GM10266 (cell line): Measurements from ENCODE around the gene LCMT1.
"Not testable (repeated sequence)": the region's sequence is repeated elsewhere in the genome, so short reads cannot be mapped to it uniquely, and the experiment has no call there.

Source experiments
- DNase-seq: peaks from one replicate; pipeline ENCODE4 v3.0.0; 2012; ENCODE audit errors: extremely low spot score
- TF ChIP-seq, protein P1 (sequence below): IDR thresholded peaks from 2 replicates; pipeline ENCODE4 v1.5.1; 2012; ENCODE audit warnings: mild to moderate bottlenecking, low read depth; ENCODE audit not compliant: control insufficient read depth, insufficient read depth; ENCODE audit errors: missing control alignments

The LCMT1 gene

DNA sequence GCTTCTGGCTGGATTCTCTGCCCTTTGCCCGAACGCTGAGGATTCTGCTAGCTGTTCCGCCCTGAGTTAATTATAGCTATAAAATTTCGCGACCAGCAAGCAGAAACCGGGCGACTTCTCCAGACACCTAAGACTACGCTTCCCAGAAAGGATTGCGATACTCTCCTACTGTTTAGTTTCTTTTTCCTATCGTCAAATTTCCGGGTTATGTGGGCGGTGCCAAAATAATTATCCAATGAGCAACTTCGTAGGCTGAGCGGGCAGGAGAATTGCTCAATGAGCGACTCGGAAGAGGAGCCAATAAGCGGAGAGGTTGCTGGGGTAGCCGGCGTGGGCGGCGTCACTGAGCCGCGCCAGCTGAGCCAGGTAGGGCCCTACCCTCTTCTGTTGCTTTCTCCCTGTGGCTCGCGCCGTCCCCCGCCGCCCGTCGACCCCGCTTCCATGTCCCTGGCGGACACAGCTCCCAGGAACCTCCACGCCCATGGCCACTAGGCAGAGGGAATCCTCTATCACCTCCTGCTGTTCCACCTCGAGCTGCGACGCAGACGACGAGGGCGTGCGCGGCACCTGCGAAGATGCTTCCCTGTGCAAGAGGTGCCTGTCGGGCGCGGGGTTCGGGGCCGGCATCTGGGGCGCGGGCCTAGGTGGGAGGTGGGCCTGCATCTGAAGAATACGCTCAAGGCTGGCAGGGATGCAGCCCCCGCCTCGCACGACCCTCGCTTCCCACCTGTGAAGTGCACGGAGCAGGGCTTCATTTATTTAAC is at the start of gene LCMT1:
TSS of gene LCMT1 (plus strand) at position 340 of the 764 bp plus-strand sequence. CDS start at position 482, 142 bp downstream.
- TF ChIP-seq, protein P1, sequence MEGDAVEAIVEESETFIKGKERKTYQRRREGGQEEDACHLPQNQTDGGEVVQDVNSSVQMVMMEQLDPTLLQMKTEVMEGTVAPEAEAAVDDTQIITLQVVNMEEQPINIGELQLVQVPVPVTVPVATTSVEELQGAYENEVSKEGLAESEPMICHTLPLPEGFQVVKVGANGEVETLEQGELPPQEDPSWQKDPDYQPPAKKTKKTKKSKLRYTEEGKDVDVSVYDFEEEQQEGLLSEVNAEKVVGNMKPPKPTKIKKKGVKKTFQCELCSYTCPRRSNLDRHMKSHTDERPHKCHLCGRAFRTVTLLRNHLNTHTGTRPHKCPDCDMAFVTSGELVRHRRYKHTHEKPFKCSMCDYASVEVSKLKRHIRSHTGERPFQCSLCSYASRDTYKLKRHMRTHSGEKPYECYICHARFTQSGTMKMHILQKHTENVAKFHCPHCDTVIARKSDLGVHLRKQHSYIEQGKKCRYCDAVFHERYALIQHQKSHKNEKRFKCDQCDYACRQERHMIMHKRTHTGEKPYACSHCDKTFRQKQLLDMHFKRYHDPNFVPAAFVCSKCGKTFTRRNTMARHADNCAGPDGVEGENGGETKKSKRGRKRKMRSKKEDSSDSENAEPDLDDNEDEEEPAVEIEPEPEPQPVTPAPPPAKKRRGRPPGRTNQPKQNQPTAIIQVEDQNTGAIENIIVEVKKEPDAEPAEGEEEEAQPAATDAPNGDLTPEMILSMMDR: no peak
- peak; percentile 93 for DNase-seq

DNA sequence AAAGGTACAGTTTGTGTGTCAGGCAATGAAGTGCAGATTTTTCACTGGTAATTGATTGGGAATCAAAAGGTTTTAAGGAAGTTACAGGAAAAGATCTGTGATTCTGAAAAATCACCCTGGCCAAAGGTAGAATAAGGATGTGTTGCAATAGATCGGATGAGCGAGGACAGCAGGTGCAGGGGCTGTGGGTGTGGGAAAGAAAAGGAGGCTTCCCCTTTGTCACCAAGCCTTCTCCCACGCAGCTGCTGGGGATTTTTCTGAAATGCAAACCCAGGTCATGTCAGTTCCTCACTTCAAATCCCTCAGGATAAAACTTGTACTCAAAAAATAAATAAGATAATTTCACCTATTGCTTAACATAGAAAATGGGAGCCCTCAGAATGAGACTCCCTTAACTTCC is 48.4 kb upstream of the LCMT1 start:
- peak; percentile 70 for DNase-seq

DNA sequence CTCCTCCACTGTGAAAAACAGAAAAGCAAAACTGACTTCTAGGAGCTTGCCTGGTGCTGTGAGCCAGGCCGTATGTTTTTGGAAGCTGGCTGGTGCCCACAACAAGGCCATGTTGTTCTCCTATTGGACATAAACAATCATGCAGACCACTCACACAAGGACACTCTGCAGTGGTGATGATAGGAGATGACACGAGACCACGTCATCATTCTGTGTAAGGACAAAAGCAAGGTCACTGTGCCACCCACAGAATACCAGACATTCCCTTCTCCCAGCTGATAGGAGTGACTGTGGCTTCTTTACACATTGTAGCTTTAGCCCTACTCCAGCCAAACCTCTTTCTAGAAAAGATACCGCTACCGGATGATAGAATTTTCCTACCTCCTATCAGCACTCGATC is 47.7 kb upstream of the LCMT1 start:
- DNase-seq: no peak
- TF ChIP-seq, protein P1: no peak

More for the DNA sequence above, 48.4 kb upstream of the LCMT1 start:
- TF ChIP-seq, protein P1: no peak

DNA sequence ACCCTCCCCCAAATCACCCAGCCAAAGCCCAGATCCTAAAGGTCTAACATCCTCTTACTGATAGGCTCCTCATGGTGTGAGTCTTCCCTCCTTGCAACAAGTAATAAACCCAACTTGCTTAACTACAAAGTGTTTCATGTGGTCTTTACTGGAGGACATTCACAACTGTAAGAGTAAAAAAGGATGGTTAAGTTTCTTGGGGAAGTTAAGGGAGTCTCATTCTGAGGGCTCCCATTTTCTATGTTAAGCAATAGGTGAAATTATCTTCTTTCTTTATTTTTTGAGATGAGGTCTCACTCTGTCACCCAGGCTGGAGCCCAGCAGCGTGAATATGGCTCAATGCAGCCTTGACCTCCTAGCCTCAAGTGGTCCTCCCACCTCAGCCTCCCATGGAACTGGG is 47.3 kb upstream of the LCMT1 start:
- not testable (repeated sequence) for DNase-seq

DNA sequence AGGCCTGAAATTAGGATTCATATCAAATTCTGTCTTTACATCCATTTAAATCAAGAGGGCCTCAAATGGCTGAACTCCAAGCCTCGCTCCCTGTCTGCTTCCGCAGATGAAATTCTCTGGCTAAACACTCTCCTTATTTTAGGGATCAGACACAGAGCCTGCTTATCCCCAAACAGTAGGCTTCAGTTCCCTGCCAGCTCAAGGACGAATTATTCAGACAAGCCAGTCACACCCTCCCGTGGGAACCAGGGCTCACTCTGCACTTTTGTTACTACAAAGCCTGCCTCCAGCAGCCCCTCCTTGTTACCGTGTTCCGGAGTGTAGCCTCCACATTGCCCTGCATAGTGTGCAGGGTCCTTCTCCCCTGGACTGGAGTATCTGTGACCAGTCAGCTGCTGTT is 46.6 kb upstream of the LCMT1 start:
- TF ChIP-seq, protein P1: no peak
- DNase-seq: no peak

DNA sequence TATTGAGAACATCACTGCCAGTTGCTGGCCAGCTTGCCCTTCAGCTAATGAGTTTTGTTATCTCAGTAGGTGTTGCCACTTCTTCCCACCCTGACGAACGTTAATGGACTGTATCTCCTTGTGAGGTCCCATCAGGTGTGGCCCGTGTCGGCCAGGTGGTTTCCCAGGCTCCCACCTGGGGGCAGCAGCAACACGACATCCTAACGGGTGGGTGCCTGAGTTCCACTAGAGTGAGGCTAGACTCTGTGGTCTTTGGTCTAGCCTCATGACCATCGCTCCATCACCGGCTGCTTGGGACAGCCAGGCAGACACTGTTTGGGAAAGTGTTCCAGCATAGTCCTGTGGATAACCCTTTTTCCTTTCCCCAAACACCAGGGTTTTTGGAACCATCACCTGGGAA is 45.6 kb upstream of the LCMT1 start:
- TF ChIP-seq, protein P1: peak; percentile 30
- peak; percentile 57 for DNase-seq

DNA sequence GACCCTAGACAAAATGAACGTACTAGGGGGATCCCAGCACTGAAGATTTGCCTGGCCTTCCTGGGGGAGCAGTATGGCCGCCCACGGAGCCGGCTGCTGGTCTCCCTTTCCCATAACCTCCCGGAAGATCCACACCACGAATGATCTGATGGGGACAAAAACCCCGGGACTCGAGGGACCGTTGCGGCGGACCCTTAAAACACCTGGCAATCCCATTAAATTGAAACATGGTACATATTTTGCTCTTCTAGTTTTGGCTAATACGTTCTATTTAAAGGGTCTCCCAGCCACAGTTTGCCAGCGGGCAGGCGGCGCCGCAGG is 45.2 kb upstream of the LCMT1 start:
- no peak for DNase-seq
- TF ChIP-seq, protein P1: no peak
